Superior temporal gyrus (tissue), 1 donor: ENCODE measurements around the gene ITSN1.
"Not testable (repeated sequence)": the region's sequence is repeated elsewhere in the genome, so short reads cannot be mapped to it uniquely, and the experiment has no call there.

Experiments
- DNase-seq: peaks from one replicate; pipeline ENCODE4 v3.0.0-alpha.2; 2016; ENCODE audit errors: extremely low spot score

ITSN1 gene

GRCh38 chr21:33769057-33769456 is 126.8 kb downstream of the ITSN1 start:
- no peak for DNase-seq

GRCh38 chr21:33770542-33770941 is 128.2 kb downstream of the ITSN1 start:
- DNase-seq, result no peak

GRCh38 chr21:33771976-33772375 is 129.7 kb downstream of the ITSN1 start:
- DNase-seq, result no peak

GRCh38 chr21:33774551-33774950 is 132.2 kb downstream of the ITSN1 start:
- no peak for DNase-seq

GRCh38 chr21:33775100-33775828 is 133.0 kb downstream of the ITSN1 start:
- no peak for DNase-seq

- DNase-seq, result no peak
Measured at GRCh38 chr21:33780631-33781030, 138.3 kb downstream of the ITSN1 start.

GRCh38 chr21:33781121-33781520 is 138.8 kb downstream of the ITSN1 start:
- no peak for DNase-seq

- DNase-seq, result no peak
Measured at GRCh38 chr21:33783187-33783979, 141.1 kb downstream of the ITSN1 start.

GRCh38 chr21:33787431-33787830 is 145.1 kb downstream of the ITSN1 start:
- DNase-seq, result no peak

GRCh38 chr21:33788438-33788837 is 146.1 kb downstream of the ITSN1 start:
- DNase-seq, result not testable (repeated sequence)

- no peak for DNase-seq
Measured at GRCh38 chr21:33789697-33790096, 147.4 kb downstream of the ITSN1 start.

GRCh38 chr21:33791073-33791472 is 148.8 kb downstream of the ITSN1 start:
- no peak for DNase-seq

GRCh38 chr21:33794596-33794995 is 152.3 kb downstream of the ITSN1 start:
- DNase-seq, result no peak

- no peak for DNase-seq
Measured at GRCh38 chr21:33797565-33797964, 155.3 kb downstream of the ITSN1 start.

- DNase-seq, result no peak
Measured at GRCh38 chr21:33799378-33800090, 157.2 kb downstream of the ITSN1 start.

- DNase-seq, result no peak
Measured at GRCh38 chr21:33800753-33801423, 158.6 kb downstream of the ITSN1 start.

GRCh38 chr21:33801424-33802405 is 159.4 kb downstream of the ITSN1 start:
- no peak for DNase-seq

GRCh38 chr21:33802481-33802880 is 160.2 kb downstream of the ITSN1 start:
- DNase-seq, result no peak

- DNase-seq, result peak; percentile 45
Measured at GRCh38 chr21:33808715-33809367, 166.5 kb downstream of the ITSN1 start.

GRCh38 chr21:33810766-33811165 is 168.5 kb downstream of the ITSN1 start:
- DNase-seq, result no peak
